ENCODE data around the gene TIAM1. TPM values are rescaled to one million over a fixed set of nuclear protein-coding genes. Genes with fewer than 3 reads are reported as not detected.

Gene TIAM1
- total and polyA plus RNA-seq, 11 donors = 0.31 to 9.4 (median 1.1) TPM

- WGBS, 4 donors = 73 to 89% (median 78%) methylated on average over 6 of the region's 6 CpGs
- no peaks in the 10 kb centered on the region for H3K27me3 ChIP-seq
- no peaks in the 10 kb centered on the region for H3K36me3 ChIP-seq
- DNase-seq = no peak
- H3K4me3 ChIP-seq = no peak overlapping the region
- no peak for TF ChIP-seq CTCF (IDR thresholded peaks at IDR 0.05)
- no peak for TF ChIP-seq POLR2A (IDR thresholded peaks at IDR 0.05)
- H3K4me1 ChIP-seq = no peaks in the 10 kb centered on the region
- H3K9me3 ChIP-seq = peaks cover 0 to 14% (median 7%) of the 10 kb centered on the region in 12 donors
- ATAC-seq = no peak
- H3K27ac ChIP-seq = no peak overlapping the region
- intact Hi-C loops (cut with DNase I) = no loop called here
Measured at GRCh38 chr21:31235671-31236450, 108.2 kb downstream of the TIAM1 start.

- TF ChIP-seq CTCF (IDR thresholded peaks at IDR 0.05) (no peak), POLR2A (IDR thresholded peaks at IDR 0.05) (no peak)
- WGBS, 4 donors = 86 to 94% (median 91%) methylated on average over 2 of the region's 2 CpGs
- peaks cover 0 to 6% (median 0%) of the 10 kb centered on the region in 12 donors for H3K9me3 ChIP-seq
- no peaks in the 10 kb centered on the region for H3K4me1 ChIP-seq
- ATAC-seq = no peak
- intact Hi-C loops (cut with DNase I) = no loop called here
- no peak overlapping the region for H3K4me3 ChIP-seq
- no peak for DNase-seq
- H3K27ac ChIP-seq = no peak overlapping the region
- no peaks in the 10 kb centered on the region for H3K27me3 ChIP-seq
- H3K36me3 ChIP-seq = no peaks in the 10 kb centered on the region
Measured at GRCh38 chr21:31234936-31235335, 109.1 kb downstream of the TIAM1 start.

GRCh38 chr21:31233711-31234110 is 110.3 kb downstream of the TIAM1 start:
- Histone ChIP-seq H3K27ac (no peak overlapping the region), H3K9me3 (peaks cover 0 to 6% (median 0%) of the 10 kb centered on the region in 12 donors), H3K4me1 (no peaks in the 10 kb centered on the region), H3K27me3 (no peaks in the 10 kb centered on the region), H3K36me3 (no peaks in the 10 kb centered on the region), H3K4me3 (no peak overlapping the region)
- intact Hi-C loops (cut with DNase I) = no loop called here
- no peak for DNase-seq
- 86 to 96% (median 92%) methylated on average over 9 of the region's 9 CpGs for WGBS, 4 donors
- ATAC-seq = no peak
- TF ChIP-seq POLR2A (IDR thresholded peaks at IDR 0.05) (no peak), CTCF (IDR thresholded peaks at IDR 0.05) (no peak)

GRCh38 chr21:31232344-31232743 is 111.7 kb downstream of the TIAM1 start:
- 94 to 96% (median 95%) methylated on average over 3 of the region's 3 CpGs for WGBS, 4 donors
- TF ChIP-seq POLR2A (IDR thresholded peaks at IDR 0.05) = no peak
- no peak for TF ChIP-seq CTCF (IDR thresholded peaks at IDR 0.05)
- no peak for ATAC-seq
- peaks cover 0 to 6% (median 0%) of the 10 kb centered on the region in 12 donors for H3K9me3 ChIP-seq
- DNase-seq = no peak
- H3K27me3 ChIP-seq = no peaks in the 10 kb centered on the region
- H3K4me3 ChIP-seq = no peak overlapping the region
- H3K27ac ChIP-seq = no peak overlapping the region
- H3K4me1 ChIP-seq = no peaks in the 10 kb centered on the region
- no peaks in the 10 kb centered on the region for H3K36me3 ChIP-seq
- intact Hi-C loops (cut with DNase I) = no loop called here

Measured in heart left ventricle (tissue), 16 donors.